DOHH2 (cell line): Measurements from ENCODE around the gene KCNIP4.

ENCODE experiments used
- H3F3A ChIP-seq: fragments of 200-600 bp; sonication (generic), shearing (Covaris generic); 2 replicates; pipeline ENCODE4 v1.6.0; 2016; ENCODE audit warnings: antibody characterized with exemption, mild to moderate bottlenecking; ENCODE audit not compliant: control insufficient read depth, insufficient read depth
- H3K27ac ChIP-seq: fragments of 200-600 bp; sonication (generic); 2 replicates; pipeline ENCODE4 v1.5.1; 2014; ENCODE audit warnings: low read depth, mild to moderate bottlenecking, low read length, moderate library complexity
- H3K27me3 ChIP-seq: fragments of 200-600 bp; sonication (generic); 2 replicates; pipeline ENCODE4 v1.6.1; 2014; ENCODE audit warnings: mild to moderate bottlenecking, low read length, mixed read lengths; ENCODE audit not compliant: control insufficient read depth
- H3K36me3 ChIP-seq: fragments of 200-600 bp; sonication (generic); 2 replicates; pipeline ENCODE4 v1.6.1; 2014; ENCODE audit warnings: mild to moderate bottlenecking, low read length, moderate library complexity, mixed read lengths; ENCODE audit not compliant: control insufficient read depth
- H3K4me1 ChIP-seq: fragments of 200-600 bp; sonication (generic); 2 replicates; pipeline ENCODE4 v1.6.1; 2014; ENCODE audit warnings: mild to moderate bottlenecking, low read length, mixed read lengths; ENCODE audit not compliant: control insufficient read depth
- H3K4me2 ChIP-seq: fragments of 200-600 bp; sonication (generic); 2 replicates; pipeline ENCODE4 v1.6.0; 2014; ENCODE audit warnings: mild to moderate bottlenecking, low read length, moderate library complexity
- H3K4me3 ChIP-seq: fragments of 200-600 bp; sonication (generic); 2 replicates; pipeline ENCODE4 v1.5.1; 2014; ENCODE audit warnings: mild to moderate bottlenecking, low read length, mixed read lengths
- H3K79me2 ChIP-seq: fragments of 200-600 bp; sonication (generic); 2 replicates; pipeline ENCODE4 v1.6.1; 2014; ENCODE audit warnings: mild to moderate bottlenecking, low read length, mixed read lengths; ENCODE audit not compliant: control insufficient read depth
- H3K9me2 ChIP-seq: fragments of 200-600 bp; sonication (generic); replicated peaks from 2 replicates; pipeline ENCODE4 v1.6.1; 2014; ENCODE audit warnings: mild to moderate bottlenecking, low read length, mixed read lengths; ENCODE audit not compliant: control insufficient read depth
- H3K9me3 ChIP-seq: fragments of 200-600 bp; sonication (generic); 2 replicates; pipeline ENCODE4 v1.6.1; 2014; ENCODE audit warnings: antibody characterized with exemption, low read length, mixed read lengths; ENCODE audit not compliant: control insufficient read depth, insufficient read depth
- H4K20me1 ChIP-seq: fragments of 200-600 bp; sonication (generic); 2 replicates; pipeline ENCODE4 v1.6.0; 2014; ENCODE audit warnings: low read depth, mild to moderate bottlenecking, antibody characterized with exemption, low read length, moderate library complexity; ENCODE audit not compliant: control insufficient read depth, insufficient read depth
- EZH2phosphoT487 ChIP-seq: fragments of 200-600 bp; sonication (generic); IDR thresholded peaks from 2 replicates; pipeline ENCODE4 v1.6.1; 2017; ENCODE audit warnings: borderline replicate concordance, mild to moderate bottlenecking, antibody characterized with exemption, low read length, moderate library complexity, mixed read lengths
- TF ChIP-seq, protein P1 (sequence below): fragments of 200-600 bp; sonication (generic); IDR thresholded peaks from one replicate; pipeline ENCODE4 v1.5.1; 2014; ENCODE audit warnings: antibody characterized with exemption, mild to moderate bottlenecking, low read depth, low read length; ENCODE audit not compliant: poor library complexity, severe bottlenecking

The KCNIP4 gene

DNA sequence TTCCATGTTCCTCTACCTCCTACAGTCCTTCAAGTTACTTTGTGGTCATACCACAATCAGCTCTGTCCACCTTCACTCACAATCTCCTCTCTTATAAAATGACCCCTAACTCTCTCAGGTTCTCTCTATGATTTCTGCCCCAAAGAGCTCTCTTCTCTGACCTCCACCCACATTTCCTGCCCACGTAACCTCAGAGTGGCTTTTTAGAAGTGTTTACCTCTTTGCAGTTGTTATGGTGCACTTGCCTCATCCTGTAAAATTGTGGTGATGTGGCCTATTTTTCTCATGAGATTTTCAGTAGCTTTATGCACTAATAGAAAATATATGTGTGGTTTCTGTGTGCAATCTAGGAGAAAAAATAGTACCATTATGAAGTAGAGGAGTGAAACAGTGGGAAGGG is 1032.5 kb downstream of the KCNIP4 start:
- TF ChIP-seq, protein P1, sequence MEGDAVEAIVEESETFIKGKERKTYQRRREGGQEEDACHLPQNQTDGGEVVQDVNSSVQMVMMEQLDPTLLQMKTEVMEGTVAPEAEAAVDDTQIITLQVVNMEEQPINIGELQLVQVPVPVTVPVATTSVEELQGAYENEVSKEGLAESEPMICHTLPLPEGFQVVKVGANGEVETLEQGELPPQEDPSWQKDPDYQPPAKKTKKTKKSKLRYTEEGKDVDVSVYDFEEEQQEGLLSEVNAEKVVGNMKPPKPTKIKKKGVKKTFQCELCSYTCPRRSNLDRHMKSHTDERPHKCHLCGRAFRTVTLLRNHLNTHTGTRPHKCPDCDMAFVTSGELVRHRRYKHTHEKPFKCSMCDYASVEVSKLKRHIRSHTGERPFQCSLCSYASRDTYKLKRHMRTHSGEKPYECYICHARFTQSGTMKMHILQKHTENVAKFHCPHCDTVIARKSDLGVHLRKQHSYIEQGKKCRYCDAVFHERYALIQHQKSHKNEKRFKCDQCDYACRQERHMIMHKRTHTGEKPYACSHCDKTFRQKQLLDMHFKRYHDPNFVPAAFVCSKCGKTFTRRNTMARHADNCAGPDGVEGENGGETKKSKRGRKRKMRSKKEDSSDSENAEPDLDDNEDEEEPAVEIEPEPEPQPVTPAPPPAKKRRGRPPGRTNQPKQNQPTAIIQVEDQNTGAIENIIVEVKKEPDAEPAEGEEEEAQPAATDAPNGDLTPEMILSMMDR = no peak
- no peak for TF ChIP-seq EZH2phosphoT487
- no peaks in the 10 kb centered on the region; the same call in 1 of the 2 replicates for H3K9me3 ChIP-seq
- no peaks in the 10 kb centered on the region for H3K4me1 ChIP-seq
- H3K4me2 ChIP-seq = no peak overlapping the region
- H3K36me3 ChIP-seq = no peaks in the 10 kb centered on the region
- no peak overlapping the region for H3K4me3 ChIP-seq
- no peaks in the 10 kb centered on the region for H3K9me2 ChIP-seq
- H3K27me3 ChIP-seq = no peaks in the 10 kb centered on the region
- H4K20me1 ChIP-seq = no peaks in the 10 kb centered on the region
- H3K79me2 ChIP-seq = no peaks in the 10 kb centered on the region
- H3F3A ChIP-seq = no peaks in the 10 kb centered on the region
- H3K27ac ChIP-seq = no peak overlapping the region

DNA sequence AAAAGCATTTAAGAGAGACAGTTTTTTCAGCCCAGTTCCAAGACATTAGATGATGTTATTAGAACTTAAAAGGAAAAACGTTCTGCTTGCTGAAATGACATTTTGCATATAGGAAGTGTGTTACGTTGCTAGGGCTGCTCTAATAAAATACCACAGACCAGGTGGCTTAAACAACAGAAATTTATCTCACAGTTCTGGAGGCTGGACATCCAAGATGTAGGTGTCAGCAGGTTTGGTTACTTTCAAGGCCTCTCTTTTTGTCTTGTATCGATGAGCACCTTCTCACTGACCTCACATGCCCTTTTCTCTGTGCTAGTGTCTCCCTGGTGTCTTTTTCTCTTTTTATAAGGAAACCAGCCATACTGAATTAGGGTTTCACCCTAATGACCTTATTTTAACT is 1043.6 kb downstream of the KCNIP4 start:
- H3K9me2 ChIP-seq = no peaks in the 10 kb centered on the region
- no peaks in the 10 kb centered on the region for H3K79me2 ChIP-seq
- no peaks in the 10 kb centered on the region for H3F3A ChIP-seq
- no peak overlapping the region for H3K4me3 ChIP-seq
- H3K9me3 ChIP-seq = no peaks in the 10 kb centered on the region
- no peaks in the 10 kb centered on the region for H3K36me3 ChIP-seq
- no peak overlapping the region for H3K4me2 ChIP-seq
- H3K4me1 ChIP-seq = no peaks in the 10 kb centered on the region
- no peaks in the 10 kb centered on the region for H4K20me1 ChIP-seq
- no peaks in the 10 kb centered on the region for H3K27me3 ChIP-seq
- no peak overlapping the region for H3K27ac ChIP-seq
- TF ChIP-seq EZH2phosphoT487 = no peak
- TF ChIP-seq, protein P1 = no peak

DNA sequence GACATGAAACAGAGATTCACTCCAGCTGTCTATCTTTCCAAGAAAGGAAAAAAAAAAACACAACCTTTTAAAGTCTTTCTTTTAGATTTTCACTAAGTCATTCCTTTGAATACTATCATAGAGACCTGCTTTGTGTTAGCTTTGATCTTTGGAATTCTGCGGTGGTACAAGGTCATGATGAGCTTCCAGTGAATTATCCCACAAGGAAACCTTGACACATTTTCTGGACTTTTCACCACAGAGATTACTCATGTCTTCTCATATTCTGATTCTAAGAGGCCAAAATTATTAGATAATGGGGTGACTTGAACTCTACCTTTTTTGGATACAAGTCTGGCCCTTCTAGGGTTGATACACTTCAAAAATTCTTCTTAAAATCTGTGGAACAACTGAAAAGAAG is 1046.7 kb downstream of the KCNIP4 start:
- Histone ChIP-seq H3K4me2 (no peak overlapping the region), H4K20me1 (no peaks in the 10 kb centered on the region), H3K79me2 (no peaks in the 10 kb centered on the region), H3K9me3 (no peaks in the 10 kb centered on the region), H3F3A (no peaks in the 10 kb centered on the region), H3K4me3 (no peak overlapping the region), H3K9me2 (no peaks in the 10 kb centered on the region), H3K36me3 (no peaks in the 10 kb centered on the region), H3K4me1 (no peaks in the 10 kb centered on the region), H3K27me3 (no peaks in the 10 kb centered on the region), H3K27ac (no peak overlapping the region)
- TF ChIP-seq EZH2phosphoT487 = no peak
- TF ChIP-seq, protein P1 = no peak

DNA sequence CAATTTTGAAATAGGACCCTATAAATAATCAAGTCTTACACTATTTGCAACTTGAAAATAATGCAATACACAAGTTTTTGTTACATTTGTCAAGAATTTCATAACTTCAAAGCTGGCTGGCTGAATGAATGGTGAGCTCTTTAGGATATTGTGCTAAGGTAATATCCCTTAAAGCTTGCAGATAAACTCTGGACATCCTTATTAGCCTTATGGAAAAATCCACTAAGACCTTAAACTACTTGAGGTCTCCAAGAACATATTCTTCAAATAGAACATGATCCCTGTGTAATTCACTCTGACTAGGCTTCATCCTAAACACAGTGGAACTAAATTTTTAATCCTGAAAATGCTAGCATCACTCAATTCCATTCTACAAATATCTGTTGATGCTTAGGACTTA is 1049.0 kb downstream of the KCNIP4 start:
- Histone ChIP-seq H3K36me3 (no peaks in the 10 kb centered on the region), H3K4me2 (no peak overlapping the region), H3F3A (no peaks in the 10 kb centered on the region), H4K20me1 (no peaks in the 10 kb centered on the region), H3K4me3 (no peak overlapping the region), H3K27me3 (no peaks in the 10 kb centered on the region), H3K79me2 (no peaks in the 10 kb centered on the region), H3K27ac (no peak overlapping the region), H3K4me1 (no peaks in the 10 kb centered on the region), H3K9me3 (no peaks in the 10 kb centered on the region), H3K9me2 (no peaks in the 10 kb centered on the region)
- TF ChIP-seq, protein P1 = no peak
- no peak for TF ChIP-seq EZH2phosphoT487
